IMR-90 (cell line): Measurements from ENCODE around the gene STAT4.

Source experiments
- POLR2A ChIP-seq: IDR thresholded peaks from 2 replicates; pipeline ENCODE4 v1.6.1; 2012; ENCODE audit warnings: mild to moderate bottlenecking, low read depth, low read length
- RAD21 ChIP-seq: IDR thresholded peaks from 2 replicates; pipeline ENCODE4 v1.6.1; 2012; ENCODE audit warnings: low read length, improper control_type of control experiment

- TF ChIP-seq POLR2A (no peak), RAD21 (no peak)
These were observed 4.9 kb downstream of the STAT4 start for GRCh38 chr2:191145769-191146471.
